HG03280 (cell line): Measurements from ENCODE around the gene EPB41L5.
"Not testable (repeated sequence)": the region's sequence is repeated elsewhere in the genome, so short reads cannot be mapped to it uniquely, and the experiment has no call there.

Experiments used
- ATAC-seq: cut with Tn5 transposase; IDR thresholded peaks from one replicate; pipeline ENCODE4 v1.9.1; 2021; ENCODE audit warnings: mild to moderate bottlenecking, moderate library complexity; ENCODE audit not compliant: unreplicated experiment

EPB41L5 gene

GRCh38 chr2:120094795-120095194 is 81.9 kb downstream of the EPB41L5 start:
- ATAC-seq, result no peak

DNA sequence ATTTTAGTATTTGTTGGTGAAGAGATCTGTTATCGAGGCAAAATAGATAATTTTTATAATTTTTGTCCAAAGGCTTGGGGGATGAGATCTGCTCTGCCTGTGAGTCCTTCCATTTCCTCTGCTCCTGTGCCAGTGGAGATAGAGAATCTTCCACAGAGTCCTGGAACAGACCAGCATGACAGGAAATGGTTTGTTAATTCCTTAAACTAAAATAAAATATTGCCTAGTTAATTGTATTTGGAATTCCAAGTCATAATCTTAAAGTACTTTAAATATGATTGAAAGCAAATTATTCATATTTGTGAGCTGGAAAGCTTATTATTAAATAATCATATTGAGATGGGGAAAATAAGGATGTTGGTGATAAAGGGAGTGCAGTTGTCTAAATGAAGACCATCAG is 87.8 kb downstream of the EPB41L5 start:
- no peak for ATAC-seq

DNA sequence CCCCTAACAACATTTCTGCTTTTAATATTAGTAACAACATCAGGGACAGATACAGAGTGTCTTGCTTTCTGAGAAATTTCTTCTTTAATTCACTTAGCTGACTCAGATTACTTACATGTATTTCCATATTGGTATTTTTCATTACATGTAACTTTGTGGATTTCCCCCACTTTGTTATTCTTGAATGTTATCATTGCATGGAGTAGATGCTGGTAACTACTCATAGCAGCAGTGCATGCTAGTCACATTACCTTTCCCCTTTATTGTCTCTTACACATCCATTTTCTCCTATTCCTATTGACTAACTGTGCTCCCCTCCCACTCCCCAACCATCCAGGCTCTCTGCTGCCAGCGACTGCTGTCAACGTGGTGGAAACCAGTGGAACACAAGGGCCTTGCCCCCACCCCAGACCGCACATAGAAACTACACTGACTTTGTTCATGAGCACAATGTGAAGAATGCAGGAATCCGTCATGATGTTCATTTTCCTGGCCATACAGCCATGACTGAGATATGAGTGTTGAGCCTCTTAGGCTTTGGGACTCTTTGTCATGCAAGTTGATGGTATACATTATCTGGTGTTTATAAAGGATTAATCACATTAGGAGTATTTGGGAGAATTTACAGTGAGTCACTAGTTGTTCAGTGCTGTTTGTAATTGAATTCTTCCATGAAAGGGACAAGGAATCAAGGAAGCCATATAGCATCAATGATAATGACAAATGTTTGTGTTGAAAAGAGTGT is 91.0 kb downstream of the EPB41L5 start:
- no peak for ATAC-seq

DNA sequence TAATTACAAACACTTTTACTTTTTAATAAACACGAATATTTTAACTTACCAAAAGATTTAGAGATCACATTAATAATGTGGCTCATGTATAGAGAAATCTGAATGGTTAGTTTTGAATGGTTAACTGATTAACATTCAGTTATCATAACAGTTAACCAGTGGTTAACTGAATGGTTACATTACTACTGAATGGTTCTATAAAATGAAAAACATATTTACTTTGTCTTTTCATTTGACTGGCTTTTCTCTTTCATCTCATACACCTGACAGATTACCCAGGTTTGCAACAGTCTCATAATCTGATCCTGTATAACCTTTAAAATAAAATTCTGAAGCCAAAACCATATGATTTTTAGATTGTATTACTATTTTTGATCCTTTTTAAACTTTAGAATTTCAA is 91.9 kb downstream of the EPB41L5 start:
- ATAC-seq, result no peak

- peak; percentile 64 for ATAC-seq
Measured at GRCh38 chr2:120105360-120105759, 92.5 kb downstream of the EPB41L5 start.

GRCh38 chr2:120108049-120108448 is 95.2 kb downstream of the EPB41L5 start:
- ATAC-seq, result no peak

DNA sequence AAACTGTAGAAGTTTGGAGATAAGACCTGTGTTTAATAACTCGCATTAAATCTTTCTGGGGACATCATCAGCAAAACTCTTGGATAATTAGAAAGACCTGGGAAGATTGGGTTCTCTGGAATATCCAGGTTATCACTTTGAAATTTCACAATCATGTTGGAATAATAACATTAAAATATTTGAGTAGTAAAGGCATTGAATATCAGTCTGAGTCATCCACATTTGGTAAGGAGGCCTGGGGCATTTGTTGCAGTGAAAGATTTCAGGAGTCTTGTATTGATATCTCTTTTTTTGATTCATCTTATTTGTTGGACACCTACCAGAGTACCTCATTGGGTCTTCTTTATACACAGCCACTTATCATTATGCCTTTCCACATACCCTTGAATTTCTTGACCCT is 95.9 kb downstream of the EPB41L5 start:
- ATAC-seq, result no peak

DNA sequence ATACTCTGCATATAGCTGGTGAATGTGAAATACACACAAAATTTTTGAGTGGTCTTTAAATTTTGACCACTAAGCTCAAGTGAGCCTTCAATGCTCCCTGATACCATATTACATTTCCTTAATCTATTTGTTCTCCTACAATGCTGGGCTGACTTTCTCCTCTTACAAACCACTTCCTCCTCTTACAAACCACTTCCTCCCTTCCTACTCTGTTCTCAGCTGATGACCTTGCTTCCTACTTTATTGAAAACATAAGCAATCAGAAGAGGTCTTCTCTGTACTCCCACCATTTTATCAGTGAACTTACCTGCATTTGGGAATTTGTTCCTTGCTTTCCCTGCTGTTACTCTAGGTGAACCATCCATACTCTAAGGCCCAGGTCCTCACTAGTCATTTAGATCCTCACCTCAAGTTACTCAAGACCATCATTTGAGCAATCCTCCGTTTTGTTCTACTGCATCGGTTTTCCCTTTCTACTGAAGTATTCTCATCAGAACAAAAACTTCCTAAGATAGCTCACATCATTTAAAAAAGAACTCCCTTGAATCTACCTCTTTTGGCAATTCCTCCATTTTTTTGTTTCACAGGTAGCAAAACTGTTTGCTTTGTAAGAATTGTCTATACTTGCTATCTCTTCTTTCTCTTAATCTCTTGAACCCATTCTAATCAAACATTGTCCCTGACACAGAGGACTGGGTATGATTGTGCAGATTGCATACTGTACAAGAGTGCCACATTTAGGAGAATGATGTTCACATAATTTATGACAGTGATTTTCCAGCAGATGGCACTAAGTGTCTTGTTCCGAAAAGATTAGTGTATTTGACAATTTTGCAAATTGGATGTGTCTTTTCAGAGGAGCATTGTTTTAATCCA is 96.5 kb downstream of the EPB41L5 start:
- no peak for ATAC-seq

DNA sequence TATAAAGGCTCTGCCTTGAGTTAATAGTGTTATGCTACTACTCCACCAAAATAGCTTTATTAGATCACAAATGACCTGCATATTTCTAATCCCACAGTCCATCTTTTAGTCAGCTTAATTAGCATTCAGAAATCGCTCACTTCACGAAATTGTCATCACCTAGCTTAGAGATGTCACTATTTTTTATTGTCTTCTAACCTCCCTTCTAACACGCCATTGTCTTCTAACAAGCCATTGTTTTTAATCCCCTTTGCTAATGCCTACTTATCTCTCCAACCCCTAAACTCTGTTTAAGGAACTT is 97.1 kb downstream of the EPB41L5 start:
- ATAC-seq, result no peak

- no peak for ATAC-seq
Measured at GRCh38 chr2:120110507-120110906, 97.6 kb downstream of the EPB41L5 start.

DNA sequence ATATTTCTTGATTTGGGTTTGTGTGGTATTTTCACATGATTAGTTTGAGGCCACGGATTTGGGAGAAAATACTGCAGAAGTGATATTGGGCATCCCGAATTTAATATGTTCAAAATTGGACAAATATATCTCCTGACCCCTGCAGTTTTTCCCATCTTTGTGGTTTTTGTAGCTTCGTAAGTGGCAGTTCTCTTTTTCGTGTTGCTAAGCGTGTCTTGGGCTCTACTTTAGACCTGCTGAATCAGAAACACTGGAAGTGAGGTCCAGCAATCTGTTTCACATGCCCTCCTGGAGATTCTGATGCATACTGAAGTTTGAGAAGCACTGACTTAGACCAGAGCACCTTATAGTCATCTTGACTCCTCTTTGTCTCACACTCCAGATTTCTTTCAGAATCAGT is 98.3 kb downstream of the EPB41L5 start:
- ATAC-seq, result no peak

- no peak for ATAC-seq
Measured at GRCh38 chr2:120118018-120118417, 105.1 kb downstream of the EPB41L5 start.

- no peak for ATAC-seq
Measured at GRCh38 chr2:120118471-120118870, 105.6 kb downstream of the EPB41L5 start.

- not testable (repeated sequence) for ATAC-seq
Measured at GRCh38 chr2:120121337-120121736, 108.5 kb downstream of the EPB41L5 start.

DNA sequence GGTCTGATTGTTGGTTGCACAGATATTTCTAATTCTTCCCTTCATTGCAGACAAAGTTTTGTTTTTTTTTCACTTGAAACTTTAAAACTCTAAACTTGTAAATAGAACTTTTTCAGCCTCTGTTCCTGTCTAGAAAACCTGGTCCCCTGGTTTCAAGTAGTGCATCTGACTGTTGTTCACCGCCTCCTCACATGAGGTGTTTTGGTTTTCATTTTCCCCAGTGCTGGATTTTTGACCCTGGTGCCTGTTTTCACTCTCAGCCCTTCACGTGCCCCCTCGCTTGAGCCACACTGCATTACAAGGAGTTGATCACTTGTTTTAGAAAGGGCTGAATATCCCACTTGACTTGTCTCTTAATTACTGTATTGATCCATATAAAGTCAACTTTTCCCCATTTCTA is 110.2 kb downstream of the EPB41L5 start:
- ATAC-seq, result no peak

GRCh38 chr2:120125195-120125594 is 112.3 kb downstream of the EPB41L5 start:
- ATAC-seq, result no peak

- ATAC-seq, result no peak
Measured at GRCh38 chr2:120128216-120128615, 115.3 kb downstream of the EPB41L5 start.

- no peak for ATAC-seq
Measured at GRCh38 chr2:120132190-120132589, 119.3 kb downstream of the EPB41L5 start.

GRCh38 chr2:120132691-120133090 is 119.8 kb downstream of the EPB41L5 start:
- ATAC-seq, result no peak

DNA sequence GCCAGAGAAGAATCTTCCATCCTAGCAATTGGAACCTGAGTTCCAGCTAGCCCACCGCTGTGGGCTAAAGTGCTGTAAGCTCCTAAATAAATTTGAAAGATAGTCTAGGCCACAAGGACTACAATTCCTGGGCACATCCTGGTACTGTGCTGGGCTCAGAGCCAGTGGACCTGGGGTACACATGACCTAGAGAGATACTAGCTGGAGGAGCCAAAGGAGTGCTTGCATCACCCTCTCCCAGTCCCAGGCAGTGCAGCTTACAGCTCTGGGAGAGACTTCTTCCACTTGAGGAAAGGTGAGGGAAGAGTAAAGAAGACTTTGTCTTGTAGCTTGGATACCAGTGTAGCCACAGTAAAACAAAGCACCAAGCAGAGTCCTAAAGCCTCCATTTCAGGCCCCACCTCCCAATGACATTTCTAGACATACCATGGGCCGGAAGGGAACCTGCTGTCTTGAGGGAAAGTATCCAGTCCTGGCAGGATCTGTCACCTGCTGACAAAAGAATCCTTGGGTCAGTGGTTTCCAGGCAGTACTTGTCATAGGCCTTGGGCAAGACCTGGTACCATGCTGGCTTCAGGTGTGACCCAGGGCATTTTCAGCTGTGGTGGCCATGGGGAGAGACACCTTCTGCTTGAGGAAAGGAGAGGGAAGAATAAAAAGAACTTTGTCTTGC is 120.8 kb downstream of the EPB41L5 start:
- ATAC-seq, result no peak

DNA sequence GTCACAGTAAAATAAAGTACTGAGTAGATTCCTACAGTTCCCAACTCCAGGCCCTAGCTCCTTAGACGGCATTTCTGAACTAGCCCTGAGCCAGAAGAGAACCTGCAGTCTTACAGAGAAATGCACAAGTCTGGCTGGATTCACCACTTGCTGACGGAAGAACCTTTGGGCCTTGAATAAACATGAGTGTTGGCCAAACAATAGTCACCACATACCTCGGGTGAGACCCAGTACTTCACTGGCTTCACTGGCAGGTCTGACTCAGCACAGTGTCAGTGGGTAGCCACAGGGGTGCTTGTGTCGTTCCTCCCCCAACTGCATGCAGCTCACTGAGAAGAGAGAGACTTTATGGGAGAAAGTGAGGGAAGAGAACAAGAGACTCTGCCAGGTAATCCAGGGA is 121.4 kb downstream of the EPB41L5 start:
- ATAC-seq, result no peak

DNA sequence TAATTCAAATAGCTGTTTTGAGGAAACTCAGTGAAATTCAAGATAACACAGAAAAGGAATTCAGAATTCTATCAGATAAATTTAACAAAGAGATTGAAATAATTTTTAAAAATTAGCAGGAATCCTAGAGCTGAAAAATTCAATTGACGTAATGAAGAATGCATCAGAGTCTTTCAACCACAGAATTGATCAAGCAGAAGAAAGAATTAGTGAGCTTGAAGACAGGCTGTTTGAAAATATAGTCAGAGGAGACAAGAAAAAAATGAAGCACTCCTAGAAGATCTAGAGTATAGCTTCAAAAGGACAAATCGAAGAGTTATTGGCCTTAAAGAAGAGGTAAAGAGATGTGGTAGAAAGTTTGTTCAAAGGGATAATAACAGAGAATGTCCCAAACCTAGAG is 122.1 kb downstream of the EPB41L5 start:
- ATAC-seq, result not testable (repeated sequence)
